AG10803 (cell line): ENCODE measurements around the gene GPS1.

Experiments used
- DNase-seq: peaks from one replicate; pipeline ENCODE4 v3.0.0; 2010; ENCODE audit warnings: low read depth
- H3K4me3 ChIP-seq: 2 replicates; pipeline ENCODE4 v1.5.1; 2011; ENCODE audit warnings: mild to moderate bottlenecking, low read length, control low read depth
- CTCF ChIP-seq: conservative IDR thresholded peaks from 2 replicates; pipeline ENCODE4 v1.5.1; 2011; ENCODE audit warnings: mild to moderate bottlenecking, low read length, control low read depth, inconsistent platforms

Gene GPS1

GRCh38 chr17:82018989-82019689 lies 32.6 kb upstream of the GPS1 start:
- H3K4me3 ChIP-seq: no peak overlapping the region
- TF ChIP-seq CTCF: no peak
- DNase-seq: no peak

- DNase-seq: peak; percentile 16
- H3K4me3 ChIP-seq: no peak overlapping the region
Observed at GRCh38 chr17:82019690-82020571, 31.8 kb upstream of the GPS1 start.

DNA sequence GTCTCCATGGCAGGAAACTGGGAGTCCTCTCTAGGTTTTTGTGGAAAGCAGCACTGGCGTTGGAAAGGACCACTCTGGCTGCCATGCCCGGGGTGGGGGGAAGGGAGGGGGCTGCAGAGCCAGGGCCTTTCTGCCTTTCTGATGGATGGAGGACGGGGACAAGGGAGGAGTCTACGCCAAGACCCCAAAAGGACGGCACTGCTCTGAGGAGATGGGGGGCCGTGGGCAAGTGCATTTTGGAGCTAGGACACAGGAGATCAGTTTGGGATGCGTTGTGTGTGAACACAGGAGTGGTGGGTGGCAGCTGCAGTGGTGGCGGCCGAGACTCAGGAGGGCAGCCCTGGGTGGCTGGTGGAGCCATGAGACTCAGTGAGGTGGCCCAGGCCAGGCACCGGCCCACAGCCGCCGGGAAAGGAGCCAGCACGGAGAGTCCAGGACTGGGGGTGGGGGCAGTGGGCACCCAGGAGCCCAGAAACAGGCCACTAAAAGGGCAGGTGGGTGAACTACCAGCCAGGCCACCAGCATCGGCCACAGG lies 31.1 kb upstream of the GPS1 start:
- TF ChIP-seq CTCF: no peak
- no peak for DNase-seq
- H3K4me3 ChIP-seq: no peak overlapping the region

More at GRCh38 chr17:82019690-82020571, 31.8 kb upstream of the GPS1 start:
- TF ChIP-seq CTCF: peak; percentile 62

DNA sequence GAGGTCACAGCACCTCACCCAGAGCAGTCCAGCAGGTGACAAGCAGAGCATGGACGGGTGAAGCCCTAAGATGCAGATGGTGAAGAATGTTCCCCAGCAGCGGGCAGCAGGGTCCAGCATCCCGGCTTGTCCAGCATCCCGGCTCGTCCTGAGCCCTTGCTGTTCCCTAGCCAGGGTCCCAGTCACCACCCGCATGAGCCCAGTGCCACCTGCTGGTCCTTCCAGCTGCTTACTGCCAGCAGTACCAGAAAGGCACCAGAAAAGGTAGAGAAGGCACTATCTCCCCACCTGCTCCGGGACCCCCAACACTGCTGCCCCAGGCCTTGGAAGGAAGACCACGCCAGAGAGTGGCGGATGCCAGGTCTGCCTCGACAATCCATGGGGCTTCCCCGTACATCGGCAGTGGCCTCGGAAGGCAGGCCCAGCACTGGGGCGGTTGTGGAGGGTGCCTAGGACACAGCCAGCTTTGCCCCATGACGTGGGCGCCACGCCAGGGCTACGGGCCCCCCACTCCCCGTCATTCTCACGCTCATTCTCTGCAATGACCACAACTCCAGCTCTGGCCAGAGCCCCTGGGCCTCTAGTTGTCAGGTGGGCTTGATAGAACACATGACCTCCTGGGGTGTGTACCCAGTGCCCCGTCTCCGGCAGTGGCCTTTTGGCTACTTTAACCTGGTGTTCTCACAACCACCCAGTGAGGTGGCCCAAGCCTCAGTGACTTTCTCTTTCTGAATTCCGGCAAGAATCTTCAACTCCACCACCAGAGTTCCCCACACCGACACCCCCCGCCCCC lies 30.4 kb upstream of the GPS1 start:
- peak overlapping the region; percentile 74 for H3K4me3 ChIP-seq
- peak; percentile 86 for TF ChIP-seq CTCF
- DNase-seq: peak; percentile 77

- TF ChIP-seq CTCF: no peak
- H3K4me3 ChIP-seq: peak overlapping the region; percentile 74
- no peak for DNase-seq
Observed at GRCh38 chr17:82021900-82022309, 29.8 kb upstream of the GPS1 start.

GRCh38 chr17:82022310-82022980 lies 29.3 kb upstream of the GPS1 start, which contains the start of gene CENPX:
Gene CENPX (minus strand): TSS chr17:82022878. CDS start chr17:82022861, 17 bp downstream.
- DNase-seq: no peak
- H3K4me3 ChIP-seq: peak within 1 kb of the TSS; percentile 74
- TF ChIP-seq CTCF: no peak
